Measurements from ENCODE around the gene HDAC4. TPM values are rescaled to one million over a fixed set of nuclear protein-coding genes. Genes with fewer than 3 reads are reported as not detected.

HDAC4 gene
- total RNA-seq, 1 experiment from 2014 or later: 44.4 TPM

- Mint-ChIP-seq H3K9me3 (no peaks in the 10 kb centered on the region), H3K27me3 (ENCODE audit: low read depth) (no peaks in the 10 kb centered on the region), H3K27ac (no peak overlapping the region), H3K4me1 (no peaks in the 10 kb centered on the region), H3K4me3 (no peak overlapping the region), H3K36me3 (peaks cover 22% of the 10 kb centered on the region)
- POLR2A ChIA-PET: no interaction called here
- DNase-seq (ENCODE audit: low spot score) (no peak), ATAC-seq (no peak)
- CTCF ChIA-PET: no interaction called here
- no peak for TF ChIP-seq HMGA2 (CRISPR knock-in tag; IDR thresholded peaks at IDR 0.05)
- TF ChIP-seq ZNF396 (CRISPR knock-in tag; IDR thresholded peaks at IDR 0.05; ENCODE audit: borderline replicate concordance): no peak
- no peak for TF ChIP-seq MYBL2 (CRISPR knock-in tag; IDR thresholded peaks at IDR 0.05)
- no peak for TF ChIP-seq ESRRA (CRISPR knock-in tag; IDR thresholded peaks at IDR 0.05; ENCODE audit: borderline replicate concordance)
- no peak for TF ChIP-seq SOX15 (CRISPR knock-in tag; IDR thresholded peaks at IDR 0.05)
- TF ChIP-seq ZNF532 (CRISPR knock-in tag; IDR thresholded peaks at IDR 0.05; ENCODE audit: borderline replicate concordance): no peak
- no peak for TF ChIP-seq ZBTB43 (CRISPR knock-in tag; IDR thresholded peaks at IDR 0.05)
- TF ChIP-seq NR2C2 (CRISPR knock-in tag; IDR thresholded peaks at IDR 0.05): no peak
- TF ChIP-seq SMAD4 (CRISPR knock-in tag; IDR thresholded peaks at IDR 0.05): no peak
- TF ChIP-seq SMAD3 (CRISPR knock-in tag; IDR thresholded peaks at IDR 0.05; ENCODE audit: borderline replicate concordance): no peak
- TF ChIP-seq NR3C1 (CRISPR knock-in tag; conservative IDR thresholded peaks at IDR 0.05; ENCODE audit: low read depth): no peak
- TF ChIP-seq STAT6 (CRISPR knock-in tag; conservative IDR thresholded peaks at IDR 0.05; ENCODE audit: low read depth): no peak
- TF ChIP-seq PRDM15 (CRISPR knock-in tag; IDR thresholded peaks at IDR 0.05): no peak
- TF ChIP-seq MLX (CRISPR knock-in tag; IDR thresholded peaks at IDR 0.05): no peak
- TF ChIP-seq FOXJ3 (CRISPR knock-in tag; IDR thresholded peaks at IDR 0.05; ENCODE audit: borderline replicate concordance): no peak
Measured at GRCh38 chr2:239084007-239084406, 316.8 kb downstream of the HDAC4 start.

Measured in WTC11 (cell line).